PFSK-1 (cell line): ENCODE measurements around the gene PROSER3. TPM values are rescaled to one million over a fixed set of nuclear protein-coding genes. Genes with fewer than 3 reads are reported as not detected.

Experiments
- FOXP2 ChIP-seq: optimal IDR thresholded peaks from 2 replicates; pipeline ENCODE3; 2011; ENCODE audit warnings: borderline replicate concordance, control low read depth, inconsistent platforms; ENCODE audit not compliant: insufficient read depth; ENCODE audit errors: extremely low read length, extremely low read depth
- POLR2AphosphoS5 ChIP-seq: IDR thresholded peaks from 2 replicates; pipeline ENCODE4 v1.6.1; 2012; ENCODE audit warnings: low read depth, mild to moderate bottlenecking, control low read depth, low read length, moderate library complexity
- REST ChIP-seq, 2 experiments: IDR thresholded peaks; 2 replicates each; pipeline versions ENCODE4 v1.6.1 to v1.8.0; 2011 to 2012; ENCODE audit warnings: low read depth in 2 of 2, low read length in 2 of 2, control low read depth in 1 of 2, inconsistent platforms in 1 of 2, mild to moderate bottlenecking in 1 of 2, moderate library complexity in 1 of 2; ENCODE audit not compliant: insufficient read depth in 1 of 2
- SIN3A ChIP-seq: IDR thresholded peaks from 2 replicates; pipeline ENCODE4 v1.6.1; 2012; ENCODE audit warnings: mild to moderate bottlenecking, low read length, moderate library complexity, borderline replicate concordance; ENCODE audit not compliant: insufficient read depth
- TAF1 ChIP-seq: IDR thresholded peaks from 2 replicates; pipeline ENCODE4 v1.6.1; 2012; ENCODE audit warnings: low read length, control low read depth, borderline replicate concordance; ENCODE audit not compliant: insufficient read depth
- polyA plus RNA-seq: library from polyadenylated mRNA; unstranded; fragments of >200 nt; gene quantifications from one replicate; pipeline ENCODE4 v1.2.1, GENCODE V29; 2012; ENCODE audit warnings: low read depth, missing spikeins; ENCODE audit not compliant: insufficient read length

The PROSER3 gene
- 12.8 TPM for polyA plus RNA-seq

GRCh38 chr19:35757749-35758608, at the start of gene PROSER3:
Gene PROSER3, plus strand, starts transcription at chr19:35758176. Its CDS starts 40 bp downstream, at chr19:35758216.
- TF ChIP-seq TAF1, result peak; percentile 79; the same call in 1 of the 2 replicates
- TF ChIP-seq FOXP2, result peak; percentile 42
- TF ChIP-seq POLR2AphosphoS5, result peak; percentile 79
- TF ChIP-seq SIN3A, result no peak
- 0 out of 4 replicates have a peak, but pooled peaks of 1 of the 2 experiments have one; percentile 1 for TF ChIP-seq REST (IDR thresholded peaks at IDR 0.05; ENCODE audit: insufficient read depth in 1 of 2, low read depth in 2 of 2, low read length in 2 of 2)

GRCh38 chr19:35708391-35708790, 49.6 kb upstream of the PROSER3 start:
- TF ChIP-seq SIN3A, result no peak
- TF ChIP-seq FOXP2, result no peak
- no peak for TF ChIP-seq REST (IDR thresholded peaks at IDR 0.05; ENCODE audit: insufficient read depth in 1 of 2, low read depth in 2 of 2, low read length in 2 of 2)
- no peak for TF ChIP-seq TAF1
- TF ChIP-seq POLR2AphosphoS5, result no peak

GRCh38 chr19:35710784-35711723, 46.9 kb upstream of the PROSER3 start:
- TF ChIP-seq REST (IDR thresholded peaks at IDR 0.05; ENCODE audit: insufficient read depth in 1 of 2, low read depth in 2 of 2, low read length in 2 of 2) (no peak), TAF1 (no peak), SIN3A (no peak), POLR2AphosphoS5 (no peak), FOXP2 (no peak)

- TF ChIP-seq SIN3A (no peak), TAF1 (no peak), REST (IDR thresholded peaks at IDR 0.05; ENCODE audit: insufficient read depth in 1 of 2, low read depth in 2 of 2, low read length in 2 of 2) (no peak)
These were observed 45.1 kb upstream of the PROSER3 start for GRCh38 chr19:35712567-35713505.
